ENCODE data around the gene TTLL11. TPM values are rescaled to one million over a fixed set of nuclear protein-coding genes. Genes with fewer than 3 reads are reported as not detected.

The TTLL11 gene
- total RNA-seq, 1 experiment from 2014 or later: 2.5 TPM

GRCh38 chr9:121883281-121884056 lies 209.6 kb downstream of the TTLL11 start:
- DNase-seq (ENCODE audit: low spot score): no peak

- DNase-seq (ENCODE audit: low spot score): no peak
Observed at GRCh38 chr9:121881920-121882500, 211.1 kb downstream of the TTLL11 start.

GRCh38 chr9:121880343-121880898 lies 212.7 kb downstream of the TTLL11 start:
- no peak for DNase-seq (ENCODE audit: low spot score)

GRCh38 chr9:121878271-121878822 lies 214.8 kb downstream of the TTLL11 start:
- no peak for DNase-seq (ENCODE audit: low spot score)

GRCh38 chr9:121876658-121877271 lies 216.3 kb downstream of the TTLL11 start:
- no peak for DNase-seq (ENCODE audit: low spot score)

GRCh38 chr9:121876255-121876654 lies 216.9 kb downstream of the TTLL11 start:
- no peak for DNase-seq (ENCODE audit: low spot score)

- DNase-seq (ENCODE audit: low spot score): no peak
Observed at GRCh38 chr9:121874524-121874923, 218.6 kb downstream of the TTLL11 start.

GRCh38 chr9:121871431-121872025 lies 221.6 kb downstream of the TTLL11 start:
- no peak for DNase-seq (ENCODE audit: low spot score)

- DNase-seq (ENCODE audit: low spot score): no peak
Observed at GRCh38 chr9:121870271-121870670, 222.8 kb downstream of the TTLL11 start.

- no peak for DNase-seq (ENCODE audit: low spot score)
Observed at GRCh38 chr9:121868626-121869025, 224.5 kb downstream of the TTLL11 start.

GRCh38 chr9:121866927-121867326 lies 226.2 kb downstream of the TTLL11 start:
- DNase-seq (ENCODE audit: low spot score): no peak

GRCh38 chr9:121865884-121866283 lies 227.2 kb downstream of the TTLL11 start:
- no peak for DNase-seq (ENCODE audit: low spot score)

- DNase-seq (ENCODE audit: low spot score): no peak
Observed at GRCh38 chr9:121865060-121865459, 228.0 kb downstream of the TTLL11 start.

- no peak for DNase-seq (ENCODE audit: low spot score)
Observed at GRCh38 chr9:121863955-121864354, 229.2 kb downstream of the TTLL11 start.

GRCh38 chr9:121862371-121863332 lies 230.5 kb downstream of the TTLL11 start:
- no peak for DNase-seq (ENCODE audit: low spot score)

GRCh38 chr9:121861501-121862180 lies 231.5 kb downstream of the TTLL11 start:
- DNase-seq (ENCODE audit: low spot score): peak; percentile 52

- DNase-seq (ENCODE audit: low spot score): no peak
Observed at GRCh38 chr9:121860744-121861143, 232.4 kb downstream of the TTLL11 start.

- DNase-seq (ENCODE audit: low spot score): no peak
Observed at GRCh38 chr9:121860213-121860612, 232.9 kb downstream of the TTLL11 start.

- no peak for DNase-seq (ENCODE audit: low spot score)
Observed at GRCh38 chr9:121859646-121860045, 233.5 kb downstream of the TTLL11 start.

GRCh38 chr9:121858788-121859187 lies 234.3 kb downstream of the TTLL11 start:
- DNase-seq (ENCODE audit: low spot score): no peak

Measured in HT-29 (cell line).